Measurements from ENCODE around the gene BCL2L12. TPM values are rescaled to one million over a fixed set of nuclear protein-coding genes. Genes with fewer than 3 reads are reported as not detected.

BCL2L12 gene
- total RNA-seq, 1 experiment from 2014 or later, result 145 TPM

DNA sequence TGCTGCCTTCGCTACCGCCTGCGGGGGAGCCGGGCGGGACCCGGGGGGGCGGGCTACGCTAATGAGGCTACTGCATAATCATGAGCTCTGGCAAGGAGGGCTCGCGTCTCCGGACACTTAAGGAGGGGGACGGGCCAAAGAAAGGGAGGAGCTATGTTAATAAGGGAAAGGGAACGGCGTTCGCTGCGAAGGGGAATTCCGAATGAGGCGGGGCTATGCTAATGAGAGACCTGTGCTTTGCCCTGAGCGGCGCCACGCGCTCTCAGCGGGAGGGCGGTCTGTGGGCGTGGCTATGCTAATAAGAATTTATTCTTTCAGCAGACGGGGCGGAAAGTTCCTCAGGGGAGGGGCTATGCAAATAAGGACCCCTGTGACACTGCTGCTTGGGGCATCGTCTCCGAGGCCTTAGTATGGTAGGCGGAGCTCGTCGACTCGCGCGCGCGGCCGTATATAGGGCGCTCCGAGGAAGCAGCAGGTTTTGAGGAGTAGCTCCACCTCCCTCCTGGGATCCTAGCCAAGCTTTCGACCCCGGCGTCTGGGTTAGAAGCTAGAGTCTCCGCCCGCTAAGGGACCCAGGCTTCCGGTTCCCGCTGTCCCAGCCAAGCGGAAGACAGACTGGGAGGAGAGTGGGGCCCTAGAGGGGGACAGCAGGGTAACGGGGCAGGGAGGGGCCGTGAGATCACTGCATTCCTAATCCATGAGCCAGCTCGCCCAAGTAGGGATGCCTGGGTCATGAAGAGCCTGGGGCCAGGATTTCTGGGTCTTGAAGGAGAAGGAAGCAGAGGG is 25.4 kb upstream of the BCL2L12 start, which contains the start of gene RRAS:
TSS of gene RRAS (minus strand) at position 31 of the 786 bp plus-strand sequence. CDS start 45 bp downstream, outside the sequence.
- peak within 1 kb of the TSS; percentile 91 for H3K4me2 ChIP-seq (ENCODE audit: insufficient read depth, insufficient read length, low read length)
- no peak within 1 kb of the TSS for H2AK5ac ChIP-seq (ENCODE audit: insufficient read length, low read length)

More for the DNA sequence above, 25.4 kb upstream of the BCL2L12 start, which contains the start of gene RRAS:
- Histone ChIP-seq H3K9ac (ENCODE audit: extremely low read depth, insufficient read length, low read length) (peak within 1 kb of the TSS; percentile 74), H3K27me3 (ENCODE audit: insufficient read depth, low read length) (no peaks in the 10 kb centered on the region), H3K4me1 (ENCODE audit: insufficient read depth, low read length) (no peaks in the 10 kb centered on the region; the same call in 1 of the 2 replicates), H2BK120ac (ENCODE audit: low read depth, low read length, poor library complexity, severe bottlenecking) (peak within 1 kb of the TSS; percentile 62), H2BK20ac (ENCODE audit: low read depth, low read length, poor library complexity, severe bottlenecking) (no peak within 1 kb of the TSS), H3K56ac (ENCODE audit: insufficient read length, low read depth, low read length) (no peak within 1 kb of the TSS), H3K23me2 (ENCODE audit: insufficient read length, low read depth, low read length, poor library complexity, severe bottlenecking) (peaks cover 18% of the 10 kb centered on the region), H3K9me3 (ENCODE audit: control insufficient read depth, low read depth, low read length) (no peaks in the 10 kb centered on the region), H2AFZ (ENCODE audit: low read length) (no peak within 1 kb of the TSS), H4K8ac (replicated peaks; ENCODE audit: insufficient read length, low read depth, low read length) (no peak within 1 kb of the TSS), H2BK5ac (ENCODE audit: insufficient read length, low read length) (peak within 1 kb of the TSS; percentile 83), H3K18ac (ENCODE audit: insufficient read length, low read depth, low read length) (peak within 1 kb of the TSS; percentile 87), H4K20me1 (ENCODE audit: control insufficient read depth, insufficient read depth, insufficient read length) (no peaks in the 10 kb centered on the region), H3K14ac (ENCODE audit: insufficient read depth, low read length) (peak within 1 kb of the TSS; percentile 81), H3K27ac (ENCODE audit: insufficient read length, low read depth, low read length) (peak within 1 kb of the TSS; percentile 89), H2BK12ac (ENCODE audit: insufficient read length, low read depth, low read length) (peak within 1 kb of the TSS; percentile 29), H3T11ph (ENCODE audit: low read length) (peak within 1 kb of the TSS; percentile 85), H3K79me1 (ENCODE audit: insufficient read depth, low read depth, low read length, poor library complexity, severe bottlenecking) (peaks cover 10% of the 10 kb centered on the region), H3K79me2 (ENCODE audit: insufficient read depth, low read length) (peaks cover 9% of the 10 kb centered on the region), H3K4ac (ENCODE audit: low read depth, low read length) (peak within 1 kb of the TSS; percentile 63; the same call in 1 of the 2 replicates), H3K23ac (ENCODE audit: insufficient read length, low read depth, low read length) (no peak within 1 kb of the TSS), H4K5ac (ENCODE audit: insufficient read length, low read depth, low read length) (no peak within 1 kb of the TSS), H4K91ac (ENCODE audit: insufficient read length, low read depth, low read length) (no peak within 1 kb of the TSS), H2BK15ac (ENCODE audit: low read depth, low read length) (no peak within 1 kb of the TSS)
- TF ChIP-seq, protein P1, sequence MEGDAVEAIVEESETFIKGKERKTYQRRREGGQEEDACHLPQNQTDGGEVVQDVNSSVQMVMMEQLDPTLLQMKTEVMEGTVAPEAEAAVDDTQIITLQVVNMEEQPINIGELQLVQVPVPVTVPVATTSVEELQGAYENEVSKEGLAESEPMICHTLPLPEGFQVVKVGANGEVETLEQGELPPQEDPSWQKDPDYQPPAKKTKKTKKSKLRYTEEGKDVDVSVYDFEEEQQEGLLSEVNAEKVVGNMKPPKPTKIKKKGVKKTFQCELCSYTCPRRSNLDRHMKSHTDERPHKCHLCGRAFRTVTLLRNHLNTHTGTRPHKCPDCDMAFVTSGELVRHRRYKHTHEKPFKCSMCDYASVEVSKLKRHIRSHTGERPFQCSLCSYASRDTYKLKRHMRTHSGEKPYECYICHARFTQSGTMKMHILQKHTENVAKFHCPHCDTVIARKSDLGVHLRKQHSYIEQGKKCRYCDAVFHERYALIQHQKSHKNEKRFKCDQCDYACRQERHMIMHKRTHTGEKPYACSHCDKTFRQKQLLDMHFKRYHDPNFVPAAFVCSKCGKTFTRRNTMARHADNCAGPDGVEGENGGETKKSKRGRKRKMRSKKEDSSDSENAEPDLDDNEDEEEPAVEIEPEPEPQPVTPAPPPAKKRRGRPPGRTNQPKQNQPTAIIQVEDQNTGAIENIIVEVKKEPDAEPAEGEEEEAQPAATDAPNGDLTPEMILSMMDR (conservative IDR thresholded peaks at IDR 0.05), result no peak
- peak; percentile 99 for DNase-seq
- Mint-ChIP-seq H3K27ac (peak within 1 kb of the TSS; percentile 99 to 100 (median 100)), H3K4me3 (peak within 1 kb of the TSS; percentile 94 to 99), H3K36me3 (ENCODE audit: insufficient read depth in 1 of 3, low read depth in 3 of 3) (peaks cover 5 to 17% (median 7%) of the 10 kb centered on the region in 3 experiments; a peak in 6 of 7 replicates), H3K9me3 (no peaks in the 10 kb centered on the region; a peak in 1 of 5 replicates), H3K27me3 (ENCODE audit: low read depth) (peaks cover 21% of the 10 kb centered on the region), H3K4me1 (peaks cover 60 to 77% of the 10 kb centered on the region in 2 experiments)
- WGBS (ENCODE audit: extremely low coverage, insufficient read length, low lambda C conversion rate), result no CpG with 5 or more reads among the region's 51 CpGs
